HG02981 (cell line): ENCODE data around the gene PDK2.

Experiments used
- ATAC-seq: cut with Tn5 transposase; IDR thresholded peaks from one replicate; pipeline ENCODE4 v1.9.1; 2021; ENCODE audit warnings: mild to moderate bottlenecking, moderate library complexity; ENCODE audit not compliant: unreplicated experiment

The PDK2 gene

GRCh38 chr17:50099003-50099402 is 3.9 kb downstream of the PDK2 start:
- ATAC-seq: no peak

GRCh38 chr17:50100480-50100883 is 5.3 kb downstream of the PDK2 start:
- no peak for ATAC-seq

DNA sequence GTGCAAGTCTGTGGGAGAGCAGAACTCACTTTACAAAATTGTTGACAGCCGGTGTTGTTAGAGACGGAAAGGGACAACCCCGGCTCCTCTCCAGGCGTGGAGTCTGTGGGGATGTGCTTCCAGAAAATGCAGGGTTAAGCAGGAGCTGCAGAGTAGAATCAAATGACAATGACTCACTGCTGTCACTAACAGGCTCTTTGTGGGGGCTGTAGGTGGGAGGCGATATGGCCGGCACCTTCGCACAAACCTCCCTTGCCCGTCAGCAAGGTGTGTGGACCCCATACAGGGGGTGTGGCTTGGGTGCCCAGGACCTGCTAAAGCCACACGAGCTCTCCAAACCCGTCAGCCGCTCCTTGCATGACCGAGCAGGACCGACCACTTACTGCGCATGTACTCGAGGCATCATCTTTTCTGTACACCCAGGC is 5.8 kb downstream of the PDK2 start:
- ATAC-seq: no peak

DNA sequence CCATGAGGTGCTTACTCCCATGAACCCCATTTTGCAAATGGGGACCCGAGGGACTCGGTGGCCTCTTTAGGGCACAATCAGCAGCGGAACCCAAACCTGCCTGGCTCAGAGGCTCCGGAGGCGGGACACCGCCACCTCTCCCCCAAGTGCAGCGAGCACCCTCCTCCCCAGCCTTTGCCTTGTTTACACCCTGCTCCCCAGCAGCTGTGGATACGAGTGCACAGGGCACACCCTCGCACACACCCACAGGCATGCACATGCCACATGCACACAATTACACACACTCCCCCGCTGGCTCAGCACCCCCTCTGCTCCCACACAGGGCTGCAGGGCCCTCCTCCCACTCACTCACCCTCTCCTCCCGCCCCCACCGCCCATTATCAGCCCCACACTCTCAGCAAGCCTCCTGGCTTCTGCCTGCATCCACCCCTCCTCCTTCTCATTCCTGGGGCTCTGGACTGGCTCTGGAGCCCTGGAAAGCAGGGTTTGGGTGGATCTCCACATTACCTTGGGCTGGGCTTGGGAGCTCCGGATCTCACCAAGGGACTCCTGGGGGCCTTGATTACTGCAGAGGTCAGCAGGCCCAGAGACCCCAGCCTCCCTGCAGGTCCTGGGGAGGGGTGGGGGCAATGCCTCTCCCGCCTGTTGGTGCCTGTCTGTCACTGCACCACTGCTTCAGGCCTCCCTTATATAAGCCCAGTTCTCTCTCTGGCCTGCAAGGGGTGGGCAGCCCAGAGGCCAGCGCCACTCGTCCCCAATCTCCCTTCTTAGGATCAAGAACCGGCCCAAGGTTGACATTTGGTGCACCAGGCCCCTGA is 6.4 kb downstream of the PDK2 start:
- ATAC-seq: no peak

- no peak for ATAC-seq
These were observed 7.2 kb downstream of the PDK2 start for GRCh38 chr17:50102164-50102991.

- no peak for ATAC-seq
These were observed 8.1 kb downstream of the PDK2 start for GRCh38 chr17:50103252-50103651.

GRCh38 chr17:50103941-50104340 is 8.8 kb downstream of the PDK2 start:
- ATAC-seq: no peak

- ATAC-seq: no peak
These were observed 10.7 kb downstream of the PDK2 start for GRCh38 chr17:50105811-50106210.

DNA sequence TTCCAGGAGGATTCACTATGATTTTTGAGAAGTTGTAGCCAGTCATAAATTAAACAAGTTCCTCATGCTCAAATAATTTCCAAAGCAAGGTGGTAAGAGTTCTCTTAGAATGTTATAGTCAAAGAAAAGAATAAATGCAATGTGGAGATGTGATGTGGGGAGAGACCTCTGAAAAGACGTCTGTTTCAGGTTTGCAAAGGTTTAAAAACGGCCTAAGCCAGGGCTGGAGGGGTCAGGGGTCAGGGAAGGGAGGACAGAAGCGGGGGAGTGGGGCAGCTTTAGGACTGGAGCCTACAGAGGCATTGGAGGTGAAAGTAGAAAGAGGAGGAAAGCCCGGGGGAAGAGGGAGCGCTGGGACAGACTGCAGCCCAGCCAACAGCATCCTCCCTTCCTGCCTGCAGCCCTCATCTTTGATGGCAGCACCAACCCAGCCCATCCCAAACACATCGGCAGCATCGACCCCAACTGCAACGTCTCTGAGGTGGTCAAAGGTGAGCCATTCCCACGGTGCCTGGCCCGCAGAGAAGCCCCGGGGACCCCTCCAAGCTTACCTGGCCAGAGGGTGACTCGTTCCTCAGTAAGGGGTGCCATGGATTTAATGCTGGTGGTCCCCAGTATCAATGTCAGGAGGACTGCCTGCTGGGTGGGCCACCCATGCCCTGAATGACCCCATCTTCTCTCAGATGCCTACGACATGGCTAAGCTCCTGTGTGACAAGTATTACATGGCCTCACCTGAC is 11.4 kb downstream of the PDK2 start:
- ATAC-seq: no peak

GRCh38 chr17:50107790-50108414 is 12.8 kb downstream of the PDK2 start:
- no peak for ATAC-seq

DNA sequence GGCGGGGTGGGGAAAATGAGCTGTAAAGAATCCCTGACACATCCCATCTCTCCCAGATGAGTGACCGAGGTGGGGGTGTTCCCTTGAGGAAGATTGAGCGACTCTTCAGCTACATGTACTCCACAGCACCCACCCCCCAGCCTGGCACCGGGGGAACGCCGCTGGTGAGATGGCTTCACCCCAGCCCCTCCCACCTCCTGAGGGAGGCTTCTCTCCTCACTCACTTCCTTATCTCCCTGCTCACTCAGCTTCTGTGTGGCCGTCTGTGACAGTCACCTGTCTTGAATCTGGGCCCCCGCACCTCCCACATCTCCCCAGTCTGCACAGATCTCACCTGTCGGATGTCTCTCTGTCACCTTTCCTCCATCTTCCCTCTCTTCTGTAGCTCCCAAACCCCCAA is 13.4 kb downstream of the PDK2 start:
- no peak for ATAC-seq

DNA sequence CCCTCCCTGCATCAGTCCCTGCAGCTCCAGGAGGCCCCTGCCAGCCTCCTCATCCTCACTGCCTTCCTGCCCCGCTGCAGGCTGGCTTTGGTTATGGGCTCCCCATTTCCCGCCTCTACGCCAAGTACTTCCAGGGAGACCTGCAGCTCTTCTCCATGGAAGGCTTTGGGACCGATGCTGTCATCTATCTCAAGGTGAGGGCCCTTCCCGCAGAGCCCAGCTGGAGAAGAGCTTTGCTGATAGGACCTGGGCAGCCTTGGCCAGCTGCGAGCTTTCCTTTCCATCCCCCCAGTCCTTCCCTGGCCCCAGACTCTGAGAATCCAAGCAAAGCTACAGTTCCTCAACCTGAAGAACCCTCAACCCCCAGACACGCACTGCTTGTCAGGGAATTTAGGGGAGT is 14.1 kb downstream of the PDK2 start:
- no peak for ATAC-seq

DNA sequence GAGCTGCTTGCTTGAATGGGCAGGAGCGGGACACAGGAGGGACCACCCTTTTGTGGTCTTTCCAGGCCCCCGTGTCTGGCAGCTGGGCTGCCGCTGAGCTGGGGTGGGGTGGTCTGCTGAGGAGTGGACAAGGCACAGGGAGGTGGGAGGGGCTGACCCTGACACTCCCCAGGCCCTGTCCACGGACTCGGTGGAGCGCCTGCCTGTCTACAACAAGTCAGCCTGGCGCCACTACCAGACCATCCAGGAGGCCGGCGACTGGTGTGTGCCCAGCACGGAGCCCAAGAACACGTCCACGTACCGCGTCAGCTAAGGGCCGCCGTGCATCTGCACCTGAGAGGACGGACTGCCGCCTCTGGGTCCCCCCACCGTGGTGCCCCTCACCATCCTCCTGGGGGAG is 14.6 kb downstream of the PDK2 start:
- ATAC-seq: no peak

GRCh38 chr17:50110591-50111349 is 15.6 kb downstream of the PDK2 start:
- ATAC-seq: no peak

DNA sequence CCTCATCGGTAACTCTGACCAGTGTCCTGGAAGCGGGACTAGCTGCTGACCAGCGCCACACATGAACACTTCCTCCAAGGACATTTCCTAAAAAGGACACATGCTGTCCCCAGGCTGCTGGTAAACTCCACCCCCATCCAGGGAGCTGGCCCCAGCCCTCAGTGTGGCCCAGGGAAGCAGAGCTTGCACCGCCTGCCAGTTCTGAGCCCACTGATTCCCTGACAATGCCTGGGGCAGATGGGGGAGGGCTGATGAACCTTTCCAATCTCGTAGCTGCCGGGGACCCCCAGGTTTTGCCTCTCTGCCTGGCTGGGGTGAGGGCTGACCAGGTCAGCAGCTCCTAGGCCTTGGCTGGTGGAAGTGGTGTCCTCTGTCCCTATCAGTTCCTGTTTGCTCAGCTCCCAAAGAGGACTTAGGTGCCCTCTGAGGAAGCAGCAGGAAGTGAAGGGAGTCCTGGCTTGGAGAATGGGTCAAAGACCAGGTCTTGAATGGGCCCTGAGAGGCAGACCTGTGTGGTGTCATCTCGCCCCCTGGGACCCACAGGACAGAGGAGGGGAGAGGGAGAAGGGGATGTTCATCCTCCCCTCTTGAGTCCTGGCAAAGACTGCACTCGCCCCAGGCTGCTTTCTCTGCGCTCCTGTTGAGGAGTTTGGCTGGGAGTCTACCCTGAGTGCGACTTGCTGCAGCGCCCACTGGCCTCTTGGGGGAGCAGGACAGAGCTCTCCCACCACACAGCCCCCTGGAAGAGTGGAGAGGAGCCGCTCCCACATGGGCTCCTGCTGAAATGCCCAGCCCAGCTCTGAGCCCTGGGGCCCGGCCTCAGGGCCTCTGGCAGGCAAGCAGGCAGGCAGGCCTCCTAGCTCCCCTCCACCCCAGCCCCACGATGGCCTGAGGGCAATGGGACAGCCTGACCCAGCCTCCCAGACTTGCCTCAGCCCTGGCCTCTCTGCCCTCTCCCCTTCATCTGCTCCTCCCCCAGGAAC is 16.8 kb downstream of the PDK2 start:
- no peak for ATAC-seq

GRCh38 chr17:50112694-50113093 is 17.5 kb downstream of the PDK2 start:
- ATAC-seq: no peak

- no peak for ATAC-seq
These were observed 18.6 kb downstream of the PDK2 start for GRCh38 chr17:50113624-50114320.

DNA sequence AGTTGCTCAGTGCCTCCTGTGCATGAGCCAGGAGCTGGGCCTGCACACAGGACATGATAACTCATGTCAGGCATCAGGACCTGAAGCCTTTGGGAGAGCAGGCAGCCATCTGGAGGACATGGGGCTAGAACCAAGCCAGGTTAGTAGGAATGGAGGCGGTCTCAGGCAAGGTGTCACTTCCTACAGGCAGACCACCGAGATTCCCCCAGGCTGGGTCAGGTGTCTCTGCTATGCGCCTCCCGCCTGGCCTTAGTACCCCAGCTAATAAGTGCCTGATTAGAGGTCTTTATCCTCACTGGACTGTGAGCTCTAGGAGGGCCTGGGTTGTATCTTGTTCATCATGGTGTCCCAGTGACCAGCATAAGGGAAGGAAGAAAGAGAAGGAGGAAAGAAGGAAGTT is 19.2 kb downstream of the PDK2 start:
- ATAC-seq: no peak
